Muscle of back (tissue), 11 donors: ENCODE measurements around the gene PSORS1C2. TPM values are rescaled to one million over a fixed set of nuclear protein-coding genes. Genes with fewer than 3 reads are reported as not detected.
"Not testable (repeated sequence)": the region's sequence is repeated elsewhere in the genome, so short reads cannot be mapped to it uniquely, and the experiment has no call there.

Source experiments
- DNase-seq, 3 donors: peaks; one replicate each; pipeline versions ENCODE4 v3.0.0 to v3.0.0-alpha.2; 2013
- polyA plus RNA-seq, 10 donors: library from polyadenylated mRNA; unstranded; fragments of 120-200 nt; gene quantifications; one replicate each; pipeline ENCODE4 v1.2.1, GENCODE V29; 2013; ENCODE audit not compliant: insufficient read length in 10 of 10

PSORS1C2 gene
- polyA plus RNA-seq, 10 donors = 0.14 to 0.27 (median 0.15) TPM; not detected in 7

- DNase-seq = no peak
These were observed 29.7 kb upstream of the PSORS1C2 start for GRCh38 chr6:31168606-31169005.

DNA sequence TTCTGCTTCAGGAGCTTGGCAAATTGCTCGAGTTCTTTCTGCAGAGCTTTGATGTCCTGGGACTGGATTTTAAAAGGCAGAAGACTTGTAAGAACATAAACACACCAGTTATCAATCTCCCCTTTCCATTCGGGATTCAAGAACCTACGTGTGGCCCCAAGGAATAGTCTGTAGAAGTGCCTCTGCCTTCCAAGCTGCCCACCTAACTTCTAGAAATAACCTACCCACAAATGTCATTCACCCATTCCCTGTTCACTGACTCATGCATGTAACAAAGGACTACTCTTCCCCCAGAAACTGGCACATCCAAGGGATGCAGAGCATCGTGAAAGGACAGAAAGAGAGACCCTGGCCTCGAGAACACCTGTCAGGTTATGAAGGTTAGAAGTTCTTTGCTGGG is 27.1 kb upstream of the PSORS1C2 start:
- no peak for DNase-seq

- DNase-seq = not testable (repeated sequence)
These were observed 26.4 kb upstream of the PSORS1C2 start for GRCh38 chr6:31165064-31165832.

GRCh38 chr6:31164475-31165063 is 25.7 kb upstream of the PSORS1C2 start:
- DNase-seq = not testable (repeated sequence)

GRCh38 chr6:31163922-31164321 is 25.1 kb upstream of the PSORS1C2 start:
- no peak for DNase-seq

GRCh38 chr6:31162463-31163165 is 23.7 kb upstream of the PSORS1C2 start:
- DNase-seq = no peak

DNA sequence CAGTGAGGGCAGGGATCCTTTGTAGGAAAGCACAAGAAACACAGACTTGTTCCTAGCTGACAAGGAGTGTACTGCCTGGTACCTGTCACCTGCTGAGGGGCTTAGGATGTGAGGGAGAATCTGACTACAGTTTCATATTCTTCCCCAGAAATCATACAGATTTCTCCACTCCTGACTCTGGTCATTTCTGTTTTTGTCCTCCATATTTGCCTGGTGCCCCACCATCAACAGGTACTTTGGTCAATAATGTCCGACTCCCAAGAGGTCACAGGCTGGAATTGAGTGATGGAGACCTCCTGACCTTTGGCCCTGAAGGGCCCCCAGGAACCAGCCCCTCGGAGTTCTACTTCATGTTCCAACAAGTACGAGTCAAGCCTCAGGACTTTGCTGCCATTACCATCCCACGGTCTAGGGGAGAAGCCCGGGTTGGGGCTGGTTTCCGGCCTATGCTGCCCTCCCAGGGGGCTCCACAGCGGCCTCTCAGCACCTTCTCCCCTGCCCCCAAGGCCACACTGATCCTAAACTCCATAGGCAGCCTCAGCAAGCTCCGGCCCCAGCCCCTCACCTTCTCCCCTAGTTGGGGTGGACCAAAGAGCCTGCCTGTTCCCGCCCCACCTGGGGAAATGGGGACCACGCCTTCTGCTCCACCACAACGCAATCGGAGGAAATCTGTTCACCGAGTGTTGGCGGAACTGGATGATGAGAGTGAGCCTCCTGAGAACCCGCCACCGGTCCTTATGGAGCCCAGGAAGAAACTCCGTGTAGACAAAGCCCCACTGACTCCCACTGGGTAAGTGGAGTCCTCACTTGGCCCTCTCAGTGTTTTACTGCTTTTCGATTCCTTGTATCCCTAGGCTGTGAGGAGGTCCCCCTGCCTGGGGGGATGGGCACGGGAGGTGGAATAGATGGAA is 22.6 kb upstream of the PSORS1C2 start:
- no peak for DNase-seq

DNA sequence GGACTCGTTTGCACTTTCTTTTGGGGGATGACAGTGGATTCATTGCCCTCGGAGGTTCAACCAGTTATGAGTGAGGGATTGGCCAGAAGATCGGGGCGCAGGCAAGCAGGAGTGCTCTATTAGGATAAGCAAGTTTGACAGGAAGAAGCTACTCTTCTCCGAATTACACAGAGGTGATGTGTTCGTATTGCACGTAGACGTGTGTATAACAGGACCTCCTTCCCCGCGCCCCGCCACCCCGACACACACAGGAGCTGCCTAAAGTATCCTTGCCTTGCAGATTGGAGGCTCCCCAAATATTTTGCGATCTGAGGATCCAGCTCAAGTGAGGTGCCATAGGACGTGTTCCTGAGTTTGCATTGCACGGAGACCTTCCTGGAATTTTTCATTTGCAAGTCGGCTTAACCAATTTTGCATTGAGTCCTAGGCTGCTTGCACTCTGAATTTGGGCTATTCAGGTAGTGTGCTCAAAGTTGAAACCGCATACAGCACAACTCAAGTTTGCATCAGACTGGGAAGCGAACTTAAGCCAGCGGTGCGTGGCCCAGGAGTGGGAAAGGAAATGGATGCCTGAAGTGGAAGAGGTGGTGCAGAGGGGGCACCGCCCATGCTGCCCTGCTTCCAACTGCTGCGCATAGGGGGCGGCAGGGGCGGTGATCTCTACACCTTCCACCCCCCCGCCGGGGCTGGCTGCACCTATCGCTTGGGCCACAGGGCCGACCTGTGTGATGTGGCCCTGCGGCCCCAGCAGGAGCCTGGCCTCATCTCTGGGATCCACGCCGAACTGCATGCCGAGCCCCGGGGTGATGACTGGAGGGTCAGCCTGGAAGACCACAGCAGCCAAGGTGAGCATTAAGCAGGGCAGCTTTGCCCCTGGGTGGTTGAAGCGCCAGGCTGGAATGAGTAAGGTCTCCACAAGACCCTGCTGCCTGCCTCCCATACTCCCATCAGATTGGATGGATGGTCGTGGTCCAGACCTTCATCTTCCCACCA is 20.3 kb upstream of the PSORS1C2 start:
- DNase-seq = peak in 1 of 3 donors; percentile 21

- DNase-seq = peak; percentile 99 to 100 (median 100)
These were observed 19.4 kb upstream of the PSORS1C2 start, which contains the start of gene TCF19 for GRCh38 chr6:31158140-31158862. Gene TCF19 (plus strand): TSS chr6:31158589. CDS start chr6:31159470, 881 bp downstream.

- DNase-seq = peak in 1 of 3 donors; percentile 16
These were observed 18.8 kb upstream of the PSORS1C2 start, which contains the start of gene CCHCR1 for GRCh38 chr6:31157513-31158139. Gene CCHCR1 (minus strand): TSS chr6:31157802. CDS start chr6:31157600, 202 bp downstream.

GRCh38 chr6:31156641-31157040 is 17.8 kb upstream of the PSORS1C2 start:
- no peak for DNase-seq

DNA sequence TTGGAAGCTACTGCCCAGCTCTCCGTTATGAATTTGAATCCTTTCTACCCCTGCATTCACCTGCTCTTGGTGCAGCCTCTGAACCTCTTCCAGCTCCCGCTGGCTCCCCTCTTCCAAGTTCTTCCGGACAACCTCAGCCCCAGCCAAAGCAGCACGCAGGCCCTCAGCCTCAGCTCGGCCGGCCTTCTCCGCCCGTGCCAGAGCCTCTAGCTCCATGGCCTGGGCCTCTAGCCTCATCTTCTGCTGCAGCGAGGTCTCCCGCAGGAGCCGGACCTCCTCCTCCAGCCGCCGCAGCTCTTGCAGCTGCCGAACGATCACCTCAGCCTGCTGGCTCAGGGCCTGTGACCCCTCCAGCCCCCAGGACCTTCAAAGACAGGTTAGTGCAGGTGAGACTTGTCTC is 15.6 kb upstream of the PSORS1C2 start:
- DNase-seq = no peak

DNA sequence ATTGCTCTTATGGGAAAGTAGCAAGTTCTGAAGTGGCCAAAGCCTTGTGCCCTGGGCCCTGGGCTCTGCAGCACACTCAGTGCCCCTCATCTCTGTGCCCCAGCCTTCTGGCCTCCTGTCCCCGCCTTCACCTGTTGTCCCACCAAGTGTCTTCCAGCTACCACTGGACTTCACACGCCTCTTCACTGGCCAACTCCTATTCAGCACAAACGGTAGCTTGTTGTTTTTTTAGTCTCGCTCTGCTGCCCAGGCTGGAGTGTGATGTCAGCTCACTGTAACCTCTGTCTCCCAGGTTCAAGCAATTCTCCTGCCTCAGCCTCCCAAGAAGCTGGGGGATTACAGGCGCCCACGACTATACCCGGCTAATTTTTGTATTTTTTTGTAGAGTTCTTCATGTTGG is 13.9 kb upstream of the PSORS1C2 start:
- DNase-seq = no peak

DNA sequence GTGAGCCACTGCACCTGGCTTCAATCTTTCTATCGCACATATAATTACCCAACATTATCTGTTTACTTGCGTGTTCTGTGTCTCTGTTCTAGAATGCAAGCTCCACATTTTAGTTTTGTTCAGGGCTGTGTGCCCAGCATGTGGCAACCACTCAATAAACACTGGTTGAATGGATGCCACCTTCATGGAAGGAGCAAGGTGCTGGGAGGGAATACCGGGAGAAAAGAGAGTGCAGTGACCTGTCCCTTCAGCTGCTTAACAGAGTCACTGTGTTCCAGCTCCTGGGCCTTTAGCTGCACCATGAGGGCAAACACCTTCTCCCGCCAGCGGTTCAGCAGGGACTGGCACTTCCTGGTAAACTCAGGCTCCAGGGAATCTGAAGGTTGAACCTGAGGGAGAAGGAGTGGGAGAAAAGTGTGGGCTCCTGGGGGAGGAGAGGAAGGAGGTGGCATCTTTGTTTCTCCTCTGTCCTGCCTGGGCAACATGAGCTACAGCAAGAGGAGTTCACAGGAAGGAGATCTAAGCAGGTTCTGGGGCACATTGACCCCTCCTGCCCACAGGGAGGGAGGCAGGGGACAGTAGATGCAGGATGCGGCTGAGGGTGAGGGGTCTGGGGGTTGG is 11.1 kb upstream of the PSORS1C2 start:
- no peak for DNase-seq

GRCh38 chr6:31145386-31145785 is 6.5 kb upstream of the PSORS1C2 start:
- DNase-seq = no peak

GRCh38 chr6:31144970-31145340 is 6.1 kb upstream of the PSORS1C2 start:
- DNase-seq = no peak

DNA sequence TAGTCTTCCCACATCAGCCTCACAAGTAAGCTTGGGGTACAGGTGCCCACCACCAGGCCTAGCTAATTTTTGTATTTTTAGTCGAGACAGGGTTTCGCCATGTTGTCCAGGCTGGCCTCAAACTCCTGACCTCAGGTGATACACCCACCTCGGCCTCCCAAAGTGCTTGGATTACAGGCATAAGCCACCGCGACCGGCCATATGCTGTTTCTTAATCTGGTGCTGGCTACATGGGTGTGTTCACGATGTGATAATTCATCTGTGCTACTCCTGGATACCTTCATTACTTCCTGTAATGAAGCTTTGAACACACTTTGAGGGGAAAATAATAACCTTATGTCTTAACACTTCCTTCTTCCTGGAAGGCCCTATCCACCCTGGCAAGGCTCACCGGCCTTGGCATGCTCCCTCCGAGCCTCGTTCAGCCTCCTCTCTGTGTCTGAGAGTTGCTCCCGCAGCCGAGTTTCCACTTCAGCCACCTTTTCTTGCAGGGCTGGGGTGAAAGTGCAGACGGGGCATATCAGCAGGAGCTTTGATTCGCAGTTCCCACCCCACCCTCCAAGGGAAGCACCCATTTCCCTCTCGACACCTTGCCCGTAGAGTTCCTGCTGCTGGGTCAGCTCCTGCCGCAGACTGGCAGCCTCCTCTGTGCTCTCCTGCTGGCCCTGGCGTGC is 5.6 kb upstream of the PSORS1C2 start:
- DNase-seq = no peak

DNA sequence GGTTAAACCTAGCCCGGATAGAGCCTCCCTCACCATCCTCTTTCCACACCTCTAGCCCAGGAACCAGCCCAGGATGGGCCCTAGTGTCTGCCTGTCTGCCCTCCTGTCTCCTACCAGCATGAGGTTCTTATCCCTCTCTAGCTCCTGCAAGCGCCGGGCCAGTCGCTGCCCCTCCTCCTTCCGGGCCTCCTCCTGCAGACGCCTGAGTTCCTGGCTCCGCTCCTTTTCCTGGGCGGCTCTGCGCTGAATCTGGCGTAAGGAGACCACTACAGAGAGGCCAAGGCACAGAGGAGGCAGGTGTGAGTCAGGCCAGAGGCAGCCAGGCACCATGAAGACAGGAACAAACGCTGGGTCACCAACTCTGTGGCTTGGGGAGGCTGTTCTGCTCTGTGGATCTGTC is 4.3 kb upstream of the PSORS1C2 start:
- DNase-seq = peak; percentile 43 to 86 (median 66)
